GM21529 (cell line): ENCODE measurements around the gene TPSD1.

Experiments used
- ATAC-seq: cut with Tn5 transposase; IDR thresholded peaks from one replicate; pipeline ENCODE4 v1.9.1; 2021; ENCODE audit not compliant: unreplicated experiment

The TPSD1 gene

GRCh38 chr16:1297018-1297696 is 41.3 kb downstream of the TPSD1 start:
- no peak for ATAC-seq

GRCh38 chr16:1298406-1298805 is 42.5 kb downstream of the TPSD1 start:
- no peak for ATAC-seq

GRCh38 chr16:1299012-1299867 is 43.4 kb downstream of the TPSD1 start:
- ATAC-seq = no peak

GRCh38 chr16:1299868-1300203 is 44.0 kb downstream of the TPSD1 start:
- ATAC-seq = no peak

GRCh38 chr16:1300664-1301476 is 45.0 kb downstream of the TPSD1 start:
- ATAC-seq = no peak

- ATAC-seq = no peak
Measured at GRCh38 chr16:1301562-1301961, 45.7 kb downstream of the TPSD1 start.

GRCh38 chr16:1305823-1306222 is 50.0 kb downstream of the TPSD1 start:
- no peak for ATAC-seq

- ATAC-seq = no peak
Measured at GRCh38 chr16:1306334-1306733, 50.5 kb downstream of the TPSD1 start.

- no peak for ATAC-seq
Measured at GRCh38 chr16:1308036-1308976, 52.4 kb downstream of the TPSD1 start.
